Osteocyte (in vitro differentiated cells): ENCODE data around the gene EXOC4. TPM values are rescaled to one million over a fixed set of nuclear protein-coding genes. Genes with fewer than 3 reads are reported as not detected.
A peak's percentile ranks its signal among the peaks of the same experiment; 100 is the strongest.

Experiments used
- DNase-seq: peaks from one replicate; pipeline ENCODE4 v3.0.0; 2021; ENCODE audit warnings: mixed read lengths; ENCODE audit not compliant: unreplicated experiment; ENCODE audit errors: extremely low spot score
- H3K27ac Mint-ChIP-seq: one replicate; pipeline ENCODE4 v1.8.0; 2021; ENCODE audit warnings: mild to moderate bottlenecking, mixed read lengths; ENCODE audit not compliant: unreplicated experiment
- H3K27me3 Mint-ChIP-seq: one replicate; pipeline ENCODE4 v1.8.0; 2021; ENCODE audit warnings: mixed read lengths; ENCODE audit not compliant: unreplicated experiment
- H3K36me3 Mint-ChIP-seq: one replicate; pipeline ENCODE4 v1.8.0; 2021; ENCODE audit warnings: mixed read lengths; ENCODE audit not compliant: unreplicated experiment
- H3K4me1 Mint-ChIP-seq: one replicate; pipeline ENCODE4 v1.8.0; 2021; ENCODE audit warnings: mixed read lengths; ENCODE audit not compliant: unreplicated experiment
- H3K4me3 Mint-ChIP-seq: one replicate; pipeline ENCODE4 v1.8.0; 2021; ENCODE audit warnings: mild to moderate bottlenecking, moderate library complexity, mixed read lengths; ENCODE audit not compliant: unreplicated experiment
- H3K9me3 Mint-ChIP-seq: one replicate; pipeline ENCODE4 v1.8.0; 2021; ENCODE audit warnings: mixed read lengths; ENCODE audit not compliant: unreplicated experiment
- CTCF ChIP-seq: fragments of 200-600 bp; sonication (generic); IDR thresholded peaks from 2 replicates; pipeline ENCODE4 v1.5.0; 2021; ENCODE audit warnings: antibody characterized with exemption, mild to moderate bottlenecking, moderate library complexity
- total RNA-seq: library from RNA; stranded (reverse); gene quantifications from 2 replicates; pipeline ENCODE4 v1.2.1, GENCODE V29; 2021

The EXOC4 gene
- total RNA-seq, 1 donor from 2014 or later = 99.9 TPM

- Mint-ChIP-seq H3K9me3 (no peaks in the 10 kb centered on the region), H3K36me3 (peaks cover 2% of the 10 kb centered on the region), H3K27ac (no peak overlapping the region), H3K27me3 (no peaks in the 10 kb centered on the region), H3K4me1 (no peaks in the 10 kb centered on the region), H3K4me3 (no peak overlapping the region)
- TF ChIP-seq CTCF = no peak
- DNase-seq = no peak
These were observed 510.3 kb downstream of the EXOC4 start for GRCh38 chr7:133763076-133763640.

- DNase-seq = no peak
- H3K36me3 Mint-ChIP-seq = peaks cover 2% of the 10 kb centered on the region
- no peak for TF ChIP-seq CTCF
- H3K27me3 Mint-ChIP-seq = no peaks in the 10 kb centered on the region
- no peak overlapping the region for H3K27ac Mint-ChIP-seq
- no peaks in the 10 kb centered on the region for H3K9me3 Mint-ChIP-seq
- no peak overlapping the region for H3K4me3 Mint-ChIP-seq
- peaks cover 5% of the 10 kb centered on the region for H3K4me1 Mint-ChIP-seq
These were observed 516.8 kb downstream of the EXOC4 start for GRCh38 chr7:133769668-133770067.

- Mint-ChIP-seq H3K36me3 (peaks cover 2% of the 10 kb centered on the region), H3K27ac (peak overlapping the region; percentile 39)
These were observed 518.1 kb downstream of the EXOC4 start for GRCh38 chr7:133770863-133771492.

GRCh38 chr7:133771788-133772419 is 519.0 kb downstream of the EXOC4 start:
- H3K27ac Mint-ChIP-seq = no peak overlapping the region
- no peaks in the 10 kb centered on the region for H3K9me3 Mint-ChIP-seq
- H3K4me3 Mint-ChIP-seq = no peak overlapping the region
- TF ChIP-seq CTCF = no peak
- H3K4me1 Mint-ChIP-seq = peaks cover 5% of the 10 kb centered on the region
- H3K36me3 Mint-ChIP-seq = peaks cover 2% of the 10 kb centered on the region
- H3K27me3 Mint-ChIP-seq = no peaks in the 10 kb centered on the region
- DNase-seq = no peak

More at GRCh38 chr7:133770863-133771492, 518.1 kb downstream of the EXOC4 start:
- TF ChIP-seq CTCF = no peak
- H3K9me3 Mint-ChIP-seq = no peaks in the 10 kb centered on the region
- H3K27me3 Mint-ChIP-seq = no peaks in the 10 kb centered on the region
- no peak for DNase-seq
- no peak overlapping the region for H3K4me3 Mint-ChIP-seq
- H3K4me1 Mint-ChIP-seq = peaks cover 5% of the 10 kb centered on the region

- Mint-ChIP-seq H3K27ac (no peak overlapping the region), H3K36me3 (no peaks in the 10 kb centered on the region), H3K27me3 (no peaks in the 10 kb centered on the region), H3K9me3 (peaks cover 3% of the 10 kb centered on the region), H3K4me3 (no peak overlapping the region), H3K4me1 (peaks cover 5% of the 10 kb centered on the region)
- no peak for TF ChIP-seq CTCF
- DNase-seq = no peak
These were observed 520.7 kb downstream of the EXOC4 start for GRCh38 chr7:133773601-133774000.
